B cell (primary cell): ENCODE measurements around the gene DNPH1. TPM values are rescaled to one million over a fixed set of nuclear protein-coding genes. Genes with fewer than 3 reads are reported as not detected.

Source experiments
- ATAC-seq: fragments of 200-7000 bp; cut with Tn5 transposase; one replicate; pipeline ENCODE4 v1.10.0; 2021; ENCODE audit warnings: low read depth, mild to moderate bottlenecking, moderate number of reproducible peaks, moderate library complexity
- CTCF ChIA-PET: fragments of 350-600 bp; sonication (Branson Sonifier 250); formaldehyde crosslinking; loops from one replicate; lab custom pipeline; 2021; ENCODE audit warnings: antibody characterized with exemption, inconsistent platforms; lab: Charles Lee
- POLR2A ChIA-PET: fragments of 350-600 bp; sonication (Branson Sonifier 250); formaldehyde crosslinking; loops from one replicate; lab custom pipeline; 2021; ENCODE audit warnings: antibody characterized with exemption; lab: Charles Lee
- DNase-seq: peaks from one replicate; pipeline ENCODE4 v3.0.0; 2013
- H2AFZ ChIP-seq: 2 replicates; pipeline ENCODE4 v1.6.1; 2012; ENCODE audit warnings: mild to moderate bottlenecking, low read depth, low read length; ENCODE audit not compliant: insufficient read depth, poor library complexity, severe bottlenecking
- H3K27ac ChIP-seq, 2 donors: 1 replicate in 1 of 2; 2 replicates in 1 of 2; pipeline ENCODE4 v1.5.1; 2012 to 2013; ENCODE audit warnings: low read length in 2 of 2, mild to moderate bottlenecking in 2 of 2, moderate library complexity in 1 of 2
- H3K27me3 ChIP-seq, 4 experiments: fragments of 200-600 bp in 1 of 4; sonication (generic) in 1 of 4; replicated peaks in 1 of 4; 1 replicate in 2 of 4; 2 replicates in 2 of 4; pipeline versions ENCODE4 v1.6.1 to v1.7.0; 2013 to 2016; ENCODE audit warnings: low read length in 3 of 4, mild to moderate bottlenecking in 2 of 4, mixed read lengths in 1 of 4, moderate library complexity in 1 of 4; ENCODE audit not compliant: insufficient read depth in 4 of 4, control insufficient read depth in 3 of 4; ENCODE audit errors: control extremely low read depth in 1 of 4
- H3K36me3 ChIP-seq, 2 experiments: replicated peaks in 1 of 2; 1 replicate in 1 of 2; 2 replicates in 1 of 2; pipeline versions ENCODE4 v1.6.1 to v1.7.1; 2013; ENCODE audit warnings: low read length in 1 of 2; ENCODE audit not compliant: insufficient read depth in 2 of 2, control insufficient read depth in 1 of 2; ENCODE audit errors: control extremely low read depth in 1 of 2, extremely low read depth in 1 of 2
- H3K4me1 ChIP-seq, 2 donors: fragments of 200-600 bp in 1 of 2; sonication (generic) in 1 of 2; 1 replicate in 1 of 2; 2 replicates in 1 of 2; pipeline versions ENCODE4 v1.5.1 to v1.6.1; 2013 to 2017; ENCODE audit warnings: low read length in 2 of 2; ENCODE audit not compliant: control insufficient read depth in 2 of 2, insufficient read depth in 2 of 2
- H3K4me2 ChIP-seq: replicated peaks from 2 replicates; pipeline ENCODE3; 2012; ENCODE audit warnings: mild to moderate bottlenecking, low read depth, low read length; ENCODE audit not compliant: poor library complexity, severe bottlenecking
- H3K4me3 ChIP-seq, 5 experiments: fragments of 200-600 bp in 1 of 5; sonication (generic) in 1 of 5; 1 replicate in 3 of 5; 2 replicates in 2 of 5; pipeline versions ENCODE4 v1.5.1 to v1.7.0; 2011 to 2016; ENCODE audit warnings: low read length in 4 of 5, mild to moderate bottlenecking in 4 of 5, low read depth in 2 of 5, control low read depth in 1 of 5, moderate library complexity in 1 of 5; ENCODE audit not compliant: insufficient read depth in 1 of 5; ENCODE audit errors: control extremely low read depth in 1 of 5, extremely low read depth in 1 of 5
- H3K79me2 ChIP-seq: fragments of 200-600 bp; sonication (generic); one replicate; pipeline ENCODE4 v1.6.0; 2016; ENCODE audit warnings: low read length; ENCODE audit not compliant: control insufficient read depth, insufficient read depth
- H3K9ac ChIP-seq: fragments of 200-600 bp; sonication (generic); 2 replicates; pipeline ENCODE4 v1.6.1; 2017; ENCODE audit warnings: mild to moderate bottlenecking, low read length, moderate library complexity
- H3K9me3 ChIP-seq, 3 donors: one replicate each; pipeline versions ENCODE4 v1.6.1 to v1.7.1; 2013; ENCODE audit warnings: low read length in 2 of 3; ENCODE audit not compliant: control insufficient read depth in 2 of 3, insufficient read depth in 1 of 3; ENCODE audit errors: control extremely low read depth in 1 of 3
- H4K20me1 ChIP-seq: 2 replicates; pipeline ENCODE4 v1.6.0; 2012; ENCODE audit warnings: mild to moderate bottlenecking, low read length; ENCODE audit not compliant: insufficient read depth, control insufficient read depth, poor library complexity, severe bottlenecking
- H3K27ac Mint-ChIP-seq: one replicate; pipeline ENCODE4 v1.8.0; 2021; ENCODE audit warnings: mixed read lengths
- H3K27me3 Mint-ChIP-seq: one replicate; pipeline ENCODE4 v1.8.0; 2021; ENCODE audit warnings: mixed read lengths
- H3K4me1 Mint-ChIP-seq: one replicate; pipeline ENCODE4 v1.8.0; 2021; ENCODE audit warnings: mixed read lengths
- H3K4me3 Mint-ChIP-seq: one replicate; pipeline ENCODE4 v1.8.0; 2021; ENCODE audit warnings: mixed read lengths
- H3K9me3 Mint-ChIP-seq: one replicate; pipeline ENCODE4 v1.8.0; 2022; ENCODE audit warnings: mixed read lengths; ENCODE audit not compliant: insufficient read depth
- CTCF ChIP-seq: fragments of 200-600 bp; IDR thresholded peaks from one replicate; pipeline ENCODE4 v1.8.0; 2022; ENCODE audit warnings: antibody characterized with exemption, mild to moderate bottlenecking
- EZH2 ChIP-seq: IDR thresholded peaks from 2 replicates; pipeline ENCODE4 v1.6.1; 2012; ENCODE audit warnings: borderline replicate concordance, low read depth, mild to moderate bottlenecking, moderate library complexity, low read length; ENCODE audit not compliant: insufficient read depth, poor library complexity, severe bottlenecking
- WGBS: methylation state at CpG from one replicate; pipeline ENCODE4 v1.1.5; 2013; ENCODE audit warnings: missing lambda C conversion rate; ENCODE audit not compliant: insufficient coverage; 5-methylcytosine and 5-hydroxymethylcytosine counted together
- intact Hi-C: fragments of 100-400 bp; cut with micrococcal nuclease; formaldehyde crosslinking; loops from one replicate; pipeline ENCODE4 v1.10.0; 2022
- polyA plus RNA-seq: library from polyadenylated mRNA; depleted of rRNA; stranded (reverse); fragments of >200 nt; gene quantifications from 2 replicates; pipeline ENCODE4 v1.2.3, GENCODE V29; 2012
- total RNA-seq, 2 donors: library from RNA; stranded (reverse); fragments of 120-200 nt in 1 of 2; gene quantifications; 1 replicate in 1 of 2; 2 replicates in 1 of 2; pipeline versions ENCODE4 v1.2.3 to v1.2.4, GENCODE V29; 2013 to 2022

DNPH1 gene
- total and polyA plus RNA-seq, 2 donors (not counting 1 experiment from before 2014, with no cell fraction given): 29.0 to 52.8 TPM

GRCh38 chr6:43231735-43232450 lies 2.6 kb upstream of the DNPH1 start:
- Histone ChIP-seq H3K4me1 (peaks cover 18 to 20% of the 10 kb centered on the region in 2 donors), H4K20me1 (no peaks in the 10 kb centered on the region), H3K4me2 (no peak overlapping the region), H3K36me3 (no peaks in the 10 kb centered on the region), H3K79me2 (peaks cover 27% of the 10 kb centered on the region), H3K9ac (no peak overlapping the region), H2AFZ (no peak overlapping the region), H3K4me3 (no peak overlapping the region), H3K9me3 (no peaks in the 10 kb centered on the region), H3K27ac (no peak overlapping the region), H3K27me3 (peaks cover 0 to 5% (median 0%) of the 10 kb centered on the region in 4 experiments)
- intact Hi-C loops: no loop called here
- peaks cover 12% of the 10 kb centered on the region for H3K27me3 Mint-ChIP-seq
- H3K27ac Mint-ChIP-seq: no peak overlapping the region
- 43% methylated on average over 1 of the region's 3 CpGs for WGBS
- ChIA-PET POLR2A (interaction anchor here (0.5 kb wide), 1 partner anchor 227 kb away, joined by 3 read pairs; no protein-coding TSS in a partner anchor), CTCF (interaction anchor here (0.8 to 1.5 kb wide), 2 partner anchors 14 to 170 kb away, joined by 4 to 5 read pairs; no protein-coding TSS in a partner anchor)
- H3K9me3 Mint-ChIP-seq: no peaks in the 10 kb centered on the region
- TF ChIP-seq EZH2 (no peak), CTCF (no peak)
- DNase-seq (no peak), ATAC-seq (no peak)
- no peak overlapping the region for H3K4me3 Mint-ChIP-seq
- peaks cover 13% of the 10 kb centered on the region for H3K4me1 Mint-ChIP-seq

GRCh38 chr6:43231053-43231452 lies 1.8 kb upstream of the DNPH1 start:
- H3K4me1 ChIP-seq: peaks cover 19 to 26% of the 10 kb centered on the region in 2 donors
- WGBS: no CpG with 5 or more reads among the region's 4 CpGs
- H3K79me2 ChIP-seq: peaks cover 34% of the 10 kb centered on the region
- peaks cover 0 to 5% (median 0%) of the 10 kb centered on the region in 4 experiments for H3K27me3 ChIP-seq
- H3K27ac Mint-ChIP-seq: no peak overlapping the region
- intact Hi-C loops: no loop called here
- no peak overlapping the region for H3K4me2 ChIP-seq
- H3K27me3 Mint-ChIP-seq: peaks cover 9% of the 10 kb centered on the region
- CTCF ChIA-PET: interaction anchor here (0.5 to 1.5 kb wide), 5 partner anchors 15 to 298 kb away, joined by 3 to 8 read pairs (median 4); no protein-coding TSS in a partner anchor
- H3K4me3 Mint-ChIP-seq: peak overlapping the region; percentile 5
- TF ChIP-seq EZH2: no peak
- TF ChIP-seq CTCF: no peak
- H3K9me3 Mint-ChIP-seq: no peaks in the 10 kb centered on the region
- H3K27ac ChIP-seq: no peak overlapping the region
- H3K4me1 Mint-ChIP-seq: peaks cover 18% of the 10 kb centered on the region
- no peaks in the 10 kb centered on the region for H3K9me3 ChIP-seq
- DNase-seq: no peak
- H3K4me3 ChIP-seq: no peak overlapping the region
- no peak overlapping the region for H3K9ac ChIP-seq
- ATAC-seq: no peak
- H4K20me1 ChIP-seq: no peaks in the 10 kb centered on the region
- H3K36me3 ChIP-seq: peaks cover 0 to 2% of the 10 kb centered on the region in 2 experiments
- no peak overlapping the region for H2AFZ ChIP-seq
- POLR2A ChIA-PET: interaction anchor here (0.5 to 1.1 kb wide), 2 partner anchors 49 to 227 kb away, joined by 3 read pairs; partner anchors contain the start of gene CUL9
